Left ventricle myocardium superior (tissue), 1 donor: ENCODE measurements around the gene BPTF. TPM values are rescaled to one million over a fixed set of nuclear protein-coding genes. Genes with fewer than 3 reads are reported as not detected.
"Not testable (repeated sequence)": the region's sequence is repeated elsewhere in the genome, so short reads cannot be mapped to it uniquely, and the experiment has no call there.

Source experiments
- ATAC-seq: fragments of 200-7000 bp; cut with Tn5 transposase; one replicate; pipeline ENCODE4 v1.9.1; 2020; ENCODE audit warnings: mild to moderate bottlenecking, moderate library complexity
- DNase-seq: peaks from one replicate; pipeline ENCODE4 v3.0.0-alpha.2; 2020
- intact Hi-C: fragments of 100-400 bp; cut with micrococcal nuclease; formaldehyde crosslinking; loops from one replicate; pipeline ENCODE4 v1.11.0; 2022
- total RNA-seq: library from RNA; stranded (reverse); fragmentation: NEBNext Ultra II Directional; extraction: Animal tissue kit (Norgen Biotek cat#: 25700); gene quantifications from one replicate; pipeline ENCODE4 v1.2.1, GENCODE V29; 2021
- donor health status: DM: no; HTN: yes; CAD: no; lungs with severe emphysema.

BPTF gene
- total RNA-seq, 1 donor from 2014 or later = 75.1 TPM

DNA sequence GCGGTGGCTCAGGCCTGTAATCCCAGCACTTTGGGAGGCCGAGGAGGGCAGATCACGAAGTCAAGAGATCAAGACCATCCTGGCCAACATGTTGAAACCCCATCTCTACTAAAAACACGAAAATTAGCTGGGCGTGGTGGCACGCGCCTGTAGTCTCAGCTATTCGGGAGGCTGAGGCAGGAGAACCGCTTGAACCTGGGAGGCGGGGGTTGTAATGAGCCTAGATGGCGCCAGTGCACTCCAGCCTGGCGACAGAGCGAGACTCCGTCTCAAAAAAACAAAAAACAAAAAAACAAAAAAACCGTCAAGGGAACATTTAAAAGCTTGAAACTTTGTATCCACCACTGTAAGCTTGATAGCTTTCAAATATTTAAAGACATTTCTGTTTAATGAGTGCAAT lies 197.2 kb downstream of the BPTF start:
- intact Hi-C loops, ATAC-seq, DNase-seq: not testable (repeated sequence)

DNA sequence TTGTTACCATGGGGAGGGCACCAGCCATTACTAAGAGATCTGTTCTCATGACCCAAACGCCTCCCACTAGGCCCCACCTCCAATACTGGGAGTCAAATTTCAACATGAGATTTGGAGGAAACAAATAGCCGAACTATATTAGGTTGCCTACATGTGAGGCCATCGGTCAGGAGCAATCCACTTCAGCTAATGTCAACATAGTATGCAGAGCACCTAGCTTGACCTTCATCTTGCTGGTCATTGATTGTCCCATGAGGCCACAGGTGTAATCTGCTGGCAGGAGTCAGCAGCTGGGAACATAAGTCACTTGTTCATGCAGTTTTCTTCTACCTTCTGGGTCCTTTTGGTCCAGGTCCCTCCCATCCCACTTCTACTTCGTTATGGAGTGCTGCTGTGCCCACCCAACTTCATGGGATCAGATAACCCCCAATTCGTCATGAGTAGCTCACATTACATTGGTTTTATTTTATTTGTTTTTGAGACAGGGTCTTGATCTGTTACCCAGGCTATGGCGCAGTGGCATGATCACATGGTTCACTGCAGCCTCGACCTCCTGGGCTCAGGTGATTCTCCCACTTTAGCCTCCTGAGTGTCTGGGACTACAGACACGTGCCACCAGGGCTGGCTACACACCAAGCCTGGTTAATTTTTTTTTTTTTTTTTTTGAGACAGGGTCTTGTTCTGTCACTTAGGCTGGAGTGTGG lies 204.4 kb downstream of the BPTF start:
- ATAC-seq (no peak), DNase-seq (no peak)
- intact Hi-C loops = no loop called here

Other genes with a start within 250 kb of the BPTF start
- gene NOL11, start 107.6 kb upstream of the BPTF start, total RNA-seq = 22.6 TPM
- gene C17orf58, start 171.0 kb downstream of the BPTF start, total RNA-seq = 5.0 TPM
- 21.3 TPM for gene KPNA2, start 210.2 kb downstream of the BPTF start, total RNA-seq